ENCODE data around the gene GREM1. TPM values are rescaled to one million over a fixed set of nuclear protein-coding genes. Genes with fewer than 3 reads are reported as not detected.

GREM1 gene
- total RNA-seq, 1 experiment from 2014 or later = 1.1 TPM

DNA sequence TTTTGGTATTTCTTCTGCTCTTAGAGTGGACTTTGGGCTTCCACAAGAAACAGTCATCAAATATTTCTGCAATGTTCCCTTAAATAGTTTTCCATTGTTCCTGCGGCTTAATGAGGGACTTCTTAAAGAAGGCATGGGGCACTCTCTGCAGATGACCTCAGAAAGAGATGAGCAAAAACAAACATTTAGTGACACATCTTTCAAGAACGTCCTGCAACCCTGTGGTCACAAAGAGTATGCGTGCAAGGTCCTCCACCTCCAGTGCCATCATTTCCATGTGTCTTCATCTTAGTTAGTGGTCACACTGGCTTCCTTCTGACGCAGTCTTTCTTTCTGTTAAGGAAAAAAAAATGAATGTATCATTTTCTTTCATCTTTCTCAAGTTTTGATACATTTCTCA is 56.2 kb downstream of the GREM1 start:
- no peak overlapping the region for H2BK20ac ChIP-seq (ENCODE audit: low read depth, low read length, poor library complexity, severe bottlenecking)
- H2AFZ ChIP-seq (ENCODE audit: low read length) = no peak overlapping the region
- H3K4me1 Mint-ChIP-seq = no peaks in the 10 kb centered on the region; a peak in 1 of 4 replicates
- H3K27ac ChIP-seq (ENCODE audit: insufficient read length, low read depth, low read length) = no peak overlapping the region
- H3K56ac ChIP-seq (ENCODE audit: insufficient read length, low read depth, low read length) = no peak overlapping the region
- H3K9me3 Mint-ChIP-seq = peaks cover 4 to 7% of the 10 kb centered on the region in 2 experiments; a peak in 4 of 5 replicates
- TF ChIP-seq, protein P1, sequence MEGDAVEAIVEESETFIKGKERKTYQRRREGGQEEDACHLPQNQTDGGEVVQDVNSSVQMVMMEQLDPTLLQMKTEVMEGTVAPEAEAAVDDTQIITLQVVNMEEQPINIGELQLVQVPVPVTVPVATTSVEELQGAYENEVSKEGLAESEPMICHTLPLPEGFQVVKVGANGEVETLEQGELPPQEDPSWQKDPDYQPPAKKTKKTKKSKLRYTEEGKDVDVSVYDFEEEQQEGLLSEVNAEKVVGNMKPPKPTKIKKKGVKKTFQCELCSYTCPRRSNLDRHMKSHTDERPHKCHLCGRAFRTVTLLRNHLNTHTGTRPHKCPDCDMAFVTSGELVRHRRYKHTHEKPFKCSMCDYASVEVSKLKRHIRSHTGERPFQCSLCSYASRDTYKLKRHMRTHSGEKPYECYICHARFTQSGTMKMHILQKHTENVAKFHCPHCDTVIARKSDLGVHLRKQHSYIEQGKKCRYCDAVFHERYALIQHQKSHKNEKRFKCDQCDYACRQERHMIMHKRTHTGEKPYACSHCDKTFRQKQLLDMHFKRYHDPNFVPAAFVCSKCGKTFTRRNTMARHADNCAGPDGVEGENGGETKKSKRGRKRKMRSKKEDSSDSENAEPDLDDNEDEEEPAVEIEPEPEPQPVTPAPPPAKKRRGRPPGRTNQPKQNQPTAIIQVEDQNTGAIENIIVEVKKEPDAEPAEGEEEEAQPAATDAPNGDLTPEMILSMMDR (conservative IDR thresholded peaks at IDR 0.05) = no peak
- H3K14ac ChIP-seq (ENCODE audit: insufficient read depth, low read length) = no peak overlapping the region
- no peak overlapping the region for H3K4ac ChIP-seq (ENCODE audit: low read depth, low read length)
- H3K79me2 ChIP-seq (ENCODE audit: insufficient read depth, low read length) = no peaks in the 10 kb centered on the region
- H2BK15ac ChIP-seq (ENCODE audit: low read depth, low read length) = no peak overlapping the region
- DNase-seq = no peak
- no peak overlapping the region for H2BK12ac ChIP-seq (ENCODE audit: insufficient read length, low read depth, low read length)
- H3K9me3 ChIP-seq (ENCODE audit: control insufficient read depth, low read depth, low read length) = no peaks in the 10 kb centered on the region
- no peaks in the 10 kb centered on the region for H3K4me1 ChIP-seq (ENCODE audit: insufficient read depth, low read length)
- H3K27ac Mint-ChIP-seq = no peak overlapping the region
- H4K8ac ChIP-seq (replicated peaks; ENCODE audit: insufficient read length, low read depth, low read length) = no peak overlapping the region
- no peaks in the 10 kb centered on the region for H3K79me1 ChIP-seq (ENCODE audit: insufficient read depth, low read depth, low read length, poor library complexity, severe bottlenecking)
- H3K27me3 ChIP-seq (ENCODE audit: insufficient read depth, low read length) = no peaks in the 10 kb centered on the region
- H2AK5ac ChIP-seq (ENCODE audit: insufficient read length, low read length) = no peak overlapping the region
- no peak overlapping the region for H2BK5ac ChIP-seq (ENCODE audit: insufficient read length, low read length)
- H3K23me2 ChIP-seq (ENCODE audit: insufficient read length, low read depth, low read length, poor library complexity, severe bottlenecking) = no peaks in the 10 kb centered on the region
- no peak overlapping the region for H3K18ac ChIP-seq (ENCODE audit: insufficient read length, low read depth, low read length)
- no peak overlapping the region for H4K91ac ChIP-seq (ENCODE audit: insufficient read length, low read depth, low read length)
- no peak overlapping the region for H3K9ac ChIP-seq (ENCODE audit: extremely low read depth, insufficient read length, low read length)
- no peak overlapping the region for H3K4me2 ChIP-seq (ENCODE audit: insufficient read depth, insufficient read length, low read length)
- no CpG with 5 or more reads among the region's 4 CpGs for WGBS (ENCODE audit: extremely low coverage, insufficient read length, low lambda C conversion rate)
- no peak overlapping the region for H3K23ac ChIP-seq (ENCODE audit: insufficient read length, low read depth, low read length)
- no peaks in the 10 kb centered on the region; a peak in 1 of 7 replicates for H3K36me3 Mint-ChIP-seq (ENCODE audit: insufficient read depth in 1 of 3, low read depth in 3 of 3)
- no peak overlapping the region for H3T11ph ChIP-seq (ENCODE audit: low read length)
- H3K4me3 Mint-ChIP-seq = no peak overlapping the region
- no peak overlapping the region for H4K5ac ChIP-seq (ENCODE audit: insufficient read length, low read depth, low read length)
- no peak overlapping the region for H2BK120ac ChIP-seq (ENCODE audit: low read depth, low read length, poor library complexity, severe bottlenecking)
- H3K27me3 Mint-ChIP-seq (ENCODE audit: low read depth) = 0 out of 2 replicates have a peak, but pooled peaks cover 2% of the 10 kb centered on the region
- no peaks in the 10 kb centered on the region for H4K20me1 ChIP-seq (ENCODE audit: control insufficient read depth, insufficient read depth, insufficient read length)

All from H9 (cell line).